HuH-7.5 (cell line): ENCODE measurements around the gene ARMC3.
"Not testable (repeated sequence)": the region's sequence is repeated elsewhere in the genome, so short reads cannot be mapped to it uniquely, and the experiment has no call there.

Experiments used
- DNase-seq: peaks from one replicate; pipeline ENCODE4 v3.0.0; 2011; ENCODE audit warnings: low spot score

ARMC3 gene

DNA sequence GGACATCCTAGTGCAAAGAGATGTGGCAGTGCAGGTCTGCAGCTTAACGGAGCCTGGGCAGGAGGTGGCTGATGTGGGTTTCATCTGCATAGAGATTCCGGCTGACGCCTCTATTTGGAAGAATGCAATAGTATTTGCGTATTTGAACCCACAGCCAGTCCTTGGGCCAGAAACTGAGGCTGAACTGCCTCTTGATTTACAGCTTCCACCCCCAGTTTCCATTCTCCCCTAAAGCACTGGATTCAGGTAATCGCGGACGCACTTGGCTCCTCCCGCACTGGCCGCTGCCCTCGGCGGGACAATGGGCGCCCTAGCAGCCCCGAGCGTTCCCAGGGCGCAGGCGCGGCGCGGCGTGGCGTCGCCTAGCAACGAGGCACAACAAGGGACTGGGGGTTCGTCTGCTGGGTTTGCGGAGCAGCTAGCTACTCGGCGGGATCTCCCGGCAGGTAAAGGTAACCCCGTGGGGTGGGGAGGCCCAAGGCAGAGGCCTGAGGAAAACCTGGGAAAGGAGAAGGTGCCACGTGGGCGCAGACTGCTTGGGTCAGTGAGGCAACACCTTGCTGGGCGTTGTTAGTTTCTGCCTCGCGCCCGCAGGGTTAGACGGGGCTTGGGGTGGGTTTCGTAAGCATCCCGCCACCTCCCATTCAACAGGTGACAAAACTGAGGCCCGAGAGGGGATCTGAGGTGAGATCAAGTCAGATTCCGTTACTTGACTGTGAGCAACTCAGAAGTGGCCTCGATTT lies at the start of gene ARMC3:
TSS of gene ARMC3 (plus strand) at position 393 of the 743 bp plus-strand sequence. CDS start 3,944 bp downstream, outside the sequence.
- DNase-seq = peak; percentile 60

DNA sequence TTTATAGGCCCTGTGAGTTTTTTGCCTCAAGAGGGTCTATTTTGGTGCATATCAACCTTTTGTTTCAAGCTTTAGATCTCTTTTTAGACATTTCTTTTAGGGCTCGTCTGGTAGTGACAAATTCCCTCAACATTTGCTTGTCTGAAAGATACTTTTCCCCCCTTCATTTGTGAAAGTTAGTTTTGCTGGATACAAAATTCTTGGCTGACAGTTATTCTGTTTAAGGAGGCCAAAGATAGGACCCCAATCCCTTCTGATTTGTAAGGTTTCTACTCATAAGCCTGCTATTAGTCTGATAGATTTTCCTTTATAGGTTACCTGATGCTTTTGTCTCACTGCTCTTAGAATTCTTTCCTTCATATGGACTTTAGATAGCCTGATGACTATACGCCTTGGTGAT lies 36.1 kb upstream of the ARMC3 start:
- DNase-seq = no peak

DNA sequence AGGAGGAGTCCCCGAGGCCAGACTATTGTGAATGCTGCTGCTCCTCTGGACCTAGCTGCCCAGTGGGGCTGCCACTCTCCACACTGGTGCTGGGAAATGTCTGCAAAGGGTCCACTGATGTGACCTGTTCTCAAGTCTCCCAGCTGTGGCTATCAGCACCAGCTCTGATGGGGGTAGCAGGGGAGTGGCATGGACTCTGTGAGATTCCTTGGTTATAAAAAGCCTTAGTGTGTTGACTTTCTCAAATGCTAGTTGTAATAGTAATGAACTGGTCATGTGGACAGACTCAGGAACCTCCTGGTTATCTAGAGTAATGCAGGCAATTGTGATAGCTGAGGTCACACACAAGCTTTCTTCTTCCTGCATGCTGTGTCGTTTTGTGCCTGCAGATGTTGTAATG lies 34.1 kb upstream of the ARMC3 start:
- no peak for DNase-seq

- DNase-seq = no peak
Measured at GRCh38 chr10:22894714-22895113, 33.1 kb upstream of the ARMC3 start.

DNA sequence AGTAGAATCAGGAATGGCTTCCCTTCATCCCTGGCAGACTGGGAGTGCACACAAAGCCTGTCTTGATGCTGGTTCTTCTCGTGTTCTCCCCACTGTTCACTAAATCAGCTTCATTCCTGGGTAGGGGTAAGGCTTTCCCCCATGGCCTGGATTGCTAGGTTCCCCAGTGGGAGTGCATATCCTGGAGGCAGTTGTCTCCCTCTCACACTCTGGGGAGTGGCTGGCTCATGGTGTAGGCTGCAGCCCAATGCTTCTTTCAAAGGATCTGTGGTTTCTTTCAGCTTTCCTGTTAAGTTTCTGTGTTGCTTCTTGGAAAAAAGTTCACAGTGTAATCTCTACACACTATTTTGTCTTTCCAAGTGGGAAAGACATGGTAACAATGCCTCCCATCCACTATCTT lies 32.6 kb upstream of the ARMC3 start:
- DNase-seq = no peak

DNA sequence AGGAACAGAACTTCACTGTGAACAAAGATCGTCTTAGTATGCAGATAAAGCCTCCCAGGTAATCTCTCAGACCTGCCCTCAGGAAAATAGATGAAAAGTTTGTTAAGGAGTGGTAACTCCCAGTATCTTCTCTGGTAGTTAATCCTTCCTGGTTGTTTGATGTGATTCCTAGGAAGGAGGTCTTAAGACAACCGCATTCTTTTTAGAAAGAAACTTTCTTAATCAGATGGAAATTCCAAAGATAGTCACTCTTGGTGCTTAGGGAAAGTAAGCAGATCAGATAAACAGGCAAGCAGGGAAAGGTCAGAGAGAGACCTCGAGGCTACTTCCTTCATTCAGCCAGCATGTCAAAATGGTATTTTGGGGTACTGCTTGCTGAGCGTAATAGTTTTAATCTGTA lies 30.5 kb upstream of the ARMC3 start:
- DNase-seq = no peak

GRCh38 chr10:22899307-22899706 lies 28.5 kb upstream of the ARMC3 start:
- DNase-seq = no peak

DNA sequence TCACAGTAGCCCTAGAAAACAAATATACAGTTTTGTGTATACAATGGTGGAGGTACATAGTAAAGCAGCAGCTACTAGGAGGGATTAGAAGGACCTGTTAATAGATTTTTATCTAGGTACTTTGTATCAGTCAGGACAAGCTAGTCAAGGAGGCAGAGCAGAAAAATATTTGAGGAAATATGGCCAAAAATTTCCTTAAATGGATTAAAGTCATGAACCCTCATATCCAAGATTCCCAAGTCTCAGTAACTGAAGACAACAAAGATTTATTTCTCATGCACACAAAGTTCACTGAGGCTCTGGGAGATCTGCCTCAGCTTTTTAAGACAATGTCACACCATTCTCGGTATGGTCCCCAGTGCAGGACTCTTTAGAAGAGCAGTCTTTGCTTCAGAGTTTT lies 28.1 kb upstream of the ARMC3 start:
- no peak for DNase-seq

DNA sequence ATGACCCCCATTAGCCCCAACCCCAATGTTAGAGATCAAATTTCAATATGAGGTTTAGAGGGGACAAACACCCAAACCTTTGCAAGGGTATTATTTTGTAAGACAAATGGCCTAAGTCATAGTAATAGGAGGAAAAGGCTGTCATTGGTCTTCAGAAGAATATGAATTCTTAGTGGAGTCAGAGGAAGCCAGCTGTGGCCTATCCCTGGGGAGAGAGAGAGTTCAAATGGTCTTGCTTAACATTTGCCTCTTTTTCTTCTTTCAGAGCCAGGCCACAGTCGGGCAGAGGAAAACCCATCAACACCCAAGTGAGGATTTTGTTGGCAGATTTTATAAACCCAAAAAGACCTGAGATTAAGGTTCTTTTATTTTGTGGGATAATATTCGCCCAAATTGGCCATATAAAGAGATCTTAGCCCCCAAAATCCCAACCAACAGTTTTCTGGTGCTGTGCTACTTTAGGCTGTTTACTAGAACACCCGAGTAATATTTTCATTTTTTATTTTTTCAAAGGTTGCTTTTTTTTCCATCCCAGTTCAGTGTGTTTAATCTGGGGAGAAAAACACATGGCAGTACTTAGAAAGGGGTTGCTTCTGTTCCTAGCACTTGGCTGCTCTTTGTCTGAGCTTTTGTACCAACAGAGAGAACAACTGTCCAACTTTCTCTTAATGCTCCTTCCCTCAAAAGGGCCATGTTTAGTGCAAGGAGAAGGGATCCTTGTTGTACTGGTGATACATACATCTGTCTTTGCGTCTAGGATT lies 26.8 kb upstream of the ARMC3 start:
- DNase-seq = no peak

DNA sequence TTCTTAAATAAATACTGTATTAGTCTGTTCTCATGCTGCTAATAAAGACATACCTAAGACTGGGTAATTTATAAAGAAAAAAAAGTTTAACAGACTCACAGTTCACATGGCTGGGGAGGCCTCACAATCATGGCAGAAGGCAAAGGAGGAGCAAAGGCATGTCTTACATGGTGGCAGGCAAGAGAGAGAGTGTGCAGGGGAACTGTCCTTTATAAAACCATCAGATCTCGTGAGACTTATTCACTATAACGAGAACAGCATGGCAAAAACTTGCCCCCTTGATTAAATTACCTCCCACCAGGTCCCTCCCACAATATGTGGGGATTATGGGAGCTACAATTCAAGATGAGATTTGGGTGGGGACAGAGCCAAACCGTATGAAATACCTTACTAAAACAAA lies 25.7 kb upstream of the ARMC3 start:
- not testable (repeated sequence) for DNase-seq

DNA sequence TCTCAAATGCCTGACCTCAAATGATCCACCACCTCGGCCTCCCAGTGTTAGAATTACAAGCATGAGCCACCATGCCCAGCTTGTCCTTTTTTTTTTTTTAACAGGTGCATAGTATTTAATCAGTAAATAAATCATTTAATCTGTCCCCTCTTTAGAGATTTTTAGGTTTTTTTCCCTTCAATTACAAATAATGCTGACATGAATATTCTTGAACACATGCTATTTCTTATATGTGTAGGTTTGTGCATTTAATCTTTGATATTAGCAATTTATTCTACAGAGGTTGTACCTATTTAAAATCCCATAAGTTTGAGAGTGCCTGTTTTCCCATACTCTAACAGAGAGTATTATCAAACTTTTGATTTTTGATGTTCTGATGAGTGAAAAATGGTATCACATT lies 24.2 kb upstream of the ARMC3 start:
- DNase-seq = no peak

DNA sequence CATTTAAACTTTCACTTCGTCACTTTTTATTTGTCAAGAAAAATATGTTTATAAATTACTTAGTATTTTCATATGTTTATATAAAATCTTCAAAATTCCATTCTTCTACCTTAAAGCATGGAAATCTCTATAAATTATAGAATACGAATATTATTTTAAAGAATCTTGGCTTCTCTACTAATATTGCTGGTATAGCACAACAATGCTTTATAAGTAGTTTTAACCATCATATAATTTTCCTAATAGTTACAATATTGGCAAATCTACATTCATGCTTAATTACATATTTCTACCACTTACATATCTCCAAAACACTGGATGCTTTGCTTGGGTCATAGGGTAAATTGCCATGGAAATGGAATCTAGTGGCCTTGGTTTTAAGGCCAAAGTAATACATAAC lies 21.1 kb upstream of the ARMC3 start:
- no peak for DNase-seq

DNA sequence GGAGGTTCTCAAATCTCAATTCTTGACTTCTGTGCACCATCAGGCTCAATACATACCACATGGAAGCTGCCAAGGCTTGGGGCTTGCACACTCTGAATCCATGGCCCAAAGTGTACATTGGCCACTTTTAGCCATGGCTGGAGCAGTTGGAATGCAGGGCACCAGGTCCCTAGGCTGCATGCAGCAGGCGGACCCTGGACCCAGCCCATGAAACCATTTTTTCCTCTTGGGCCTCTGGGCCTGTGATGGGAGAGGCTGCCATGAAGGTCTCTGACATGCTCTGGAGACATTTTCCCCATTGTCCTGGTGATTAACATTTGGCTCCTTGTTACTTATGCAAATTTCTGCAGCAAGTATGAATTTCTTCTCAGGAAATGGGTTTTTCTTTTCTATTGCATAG lies 19.0 kb upstream of the ARMC3 start:
- DNase-seq = no peak

- DNase-seq = not testable (repeated sequence)
Measured at GRCh38 chr10:22909673-22910072, 18.2 kb upstream of the ARMC3 start.

DNA sequence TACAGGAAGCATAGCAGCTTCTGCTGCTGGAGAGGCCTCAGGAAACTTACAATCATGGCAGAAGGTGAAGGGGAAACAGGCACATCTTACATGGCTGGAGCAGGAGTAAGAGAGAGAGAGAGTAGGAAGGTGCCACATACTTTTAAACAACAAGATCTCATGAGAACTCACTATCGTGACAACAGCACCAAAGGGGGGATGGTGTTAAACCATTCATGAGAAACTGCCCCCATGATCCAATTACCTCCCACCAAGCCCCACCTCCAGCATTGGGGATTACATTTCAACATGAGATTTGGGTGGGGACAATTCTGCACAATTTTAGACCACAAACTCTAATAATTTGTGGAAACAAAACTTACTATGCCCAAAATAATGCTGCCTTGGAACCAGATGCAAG lies 16.8 kb upstream of the ARMC3 start:
- no peak for DNase-seq

DNA sequence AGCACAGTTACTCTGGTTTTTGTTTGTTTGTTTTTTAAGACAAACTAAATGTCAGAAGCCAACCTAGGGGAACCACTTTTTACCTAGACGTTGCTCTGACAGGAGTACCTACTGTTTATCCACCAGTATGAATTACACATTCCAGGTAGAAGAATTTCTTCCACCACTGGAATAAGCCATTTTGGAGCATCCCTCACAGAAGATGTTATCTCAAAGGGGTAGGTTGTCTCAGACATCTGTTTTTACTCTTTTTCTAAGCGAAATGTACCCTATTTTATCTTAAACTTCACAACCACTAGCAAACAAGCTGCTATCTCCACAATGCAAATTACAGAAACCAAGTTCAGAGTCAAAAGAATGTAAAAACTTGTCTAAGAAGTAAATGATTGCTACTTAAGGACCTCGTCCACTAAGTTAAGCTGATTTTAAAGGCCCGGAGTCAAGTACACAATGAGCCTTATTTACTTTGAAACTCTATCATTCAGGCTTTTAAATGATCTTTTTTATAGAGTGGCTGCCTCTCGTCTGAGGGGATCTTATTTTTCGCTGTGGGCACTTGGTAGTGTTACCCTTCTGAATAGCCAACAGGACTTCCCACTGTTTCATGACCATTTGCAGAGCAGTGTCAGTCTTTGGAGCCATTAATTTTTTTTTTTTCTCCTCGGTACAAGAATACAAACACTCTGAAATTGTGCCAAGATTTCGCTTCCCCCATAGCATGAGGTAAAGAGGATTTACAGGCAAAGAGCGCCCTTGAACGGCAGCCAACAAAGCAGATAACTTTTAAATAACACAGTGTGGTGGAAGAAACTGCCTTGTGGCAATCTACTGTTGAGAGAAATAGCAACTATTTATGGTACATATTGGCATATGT lies 15.7 kb upstream of the ARMC3 start:
- DNase-seq = no peak

DNA sequence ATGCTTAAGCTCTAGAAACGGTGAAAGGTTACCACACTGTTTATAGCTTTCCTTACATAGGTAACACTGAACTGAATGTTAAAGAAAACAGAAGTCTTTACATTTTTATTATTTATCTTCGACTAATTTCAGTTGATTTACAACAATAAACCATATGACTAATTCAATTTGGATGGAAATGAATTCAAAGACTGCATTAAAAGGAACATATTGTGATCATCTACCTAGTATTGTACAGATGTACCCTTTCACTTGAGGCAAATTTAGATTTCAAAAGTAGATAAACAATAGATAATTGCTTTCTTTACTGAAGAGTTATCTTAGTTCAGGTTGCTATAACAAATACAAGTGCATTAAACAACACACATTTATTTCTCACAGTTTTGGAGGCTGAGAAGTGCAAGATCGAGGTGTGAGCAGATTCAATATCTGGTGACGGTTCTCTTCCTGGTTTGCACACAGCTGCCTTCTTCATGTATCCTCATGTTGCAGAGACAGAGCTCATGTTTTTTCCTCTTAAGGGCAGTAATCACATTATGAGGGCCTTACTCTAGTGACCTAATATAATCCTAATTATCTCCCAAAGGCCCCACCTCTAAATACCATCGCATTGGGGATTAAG lies 15.0 kb upstream of the ARMC3 start:
- no peak for DNase-seq

DNA sequence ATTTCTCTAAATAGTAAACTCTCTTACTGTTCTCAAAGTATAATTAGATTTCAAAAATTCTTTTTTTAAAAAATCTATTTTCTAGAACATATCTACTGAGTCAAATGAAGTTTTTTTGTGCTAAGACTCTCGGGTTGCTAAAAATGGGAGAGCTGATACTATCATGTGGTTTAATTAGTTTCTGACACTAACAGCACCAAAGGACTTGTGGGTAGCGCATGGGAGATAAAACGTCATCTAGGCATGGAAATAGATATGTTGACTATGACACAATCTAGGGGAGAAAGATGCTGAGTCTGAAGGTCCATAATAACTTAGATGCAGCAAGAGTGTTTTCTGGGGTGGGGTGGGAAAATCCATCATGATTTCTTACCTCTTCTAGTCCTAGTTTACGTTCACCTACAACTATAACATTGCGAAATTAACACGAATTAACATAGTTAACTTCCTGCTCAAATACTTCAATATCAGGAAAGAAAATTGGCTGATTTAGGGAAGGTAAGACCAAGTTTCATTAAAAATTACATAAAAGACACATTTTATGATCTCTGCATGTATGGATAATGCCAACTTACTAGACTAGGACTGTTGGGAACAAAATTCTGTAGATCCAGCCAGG lies 14.3 kb upstream of the ARMC3 start:
- DNase-seq = no peak

- DNase-seq = no peak
Measured at GRCh38 chr10:22915314-22915713, 12.5 kb upstream of the ARMC3 start.

GRCh38 chr10:22925088-22925487 lies 2.8 kb upstream of the ARMC3 start:
- no peak for DNase-seq

DNA sequence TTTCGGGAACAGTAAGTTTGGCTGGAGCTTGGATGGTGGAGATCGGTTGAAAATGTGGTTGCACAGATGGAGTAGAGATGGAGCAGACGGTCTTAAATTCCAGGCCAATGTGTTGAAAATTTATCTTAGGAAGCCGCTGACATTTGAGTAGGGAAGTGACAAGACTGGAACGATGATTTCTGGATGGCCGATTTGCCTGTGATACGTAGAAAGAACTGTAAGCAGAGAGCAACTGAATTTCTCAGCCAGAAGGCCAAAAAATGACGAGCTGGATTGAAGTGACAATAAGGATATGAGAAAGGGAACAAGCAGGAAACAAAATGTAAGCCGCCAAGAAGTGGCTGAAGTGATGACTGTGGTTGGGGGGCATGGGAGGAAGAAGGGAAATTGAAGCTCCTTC lies 687 bp upstream of the ARMC3 start:
- DNase-seq = no peak

- not testable (repeated sequence) for DNase-seq
Measured at GRCh38 chr10:22929053-22929452, 1.2 kb downstream of the ARMC3 start.
